IMR-90 (cell line): ENCODE data around the gene UBR1. TPM values are rescaled to one million over a fixed set of nuclear protein-coding genes. Genes with fewer than 3 reads are reported as not detected.

Source experiments
- ATAC-seq: fragments of 200-7000 bp; cut with Tn5 transposase; 2 replicates; pipeline ENCODE4 v1.9.1; 2020; ENCODE audit warnings: low read depth, mild to moderate bottlenecking, moderate library complexity
- BruUV-seq: library from RNA; stranded (reverse); fragments of 400-500 nt; replicated peaks from 2 replicates; lab custom pipeline; 2021; lab: Mats Ljungman, UMichigan
- CTCF ChIA-PET: fragments of 300-600 bp; formaldehyde crosslinking; extraction: SDS; loops from one replicate; lab custom pipeline; 2021; ENCODE audit warnings: antibody characterized with exemption; lab: Yijun Ruan, JAX
- POLR2A ChIA-PET: fragments of 300-600 bp; sonication (Branson Sonifier 250); formaldehyde crosslinking; loops from one replicate; lab custom pipeline; 2022; ENCODE audit warnings: antibody characterized with exemption; ENCODE audit not compliant: unreplicated experiment; lab: Charles Lee
- DNase-seq: peaks from one replicate; pipeline ENCODE4 v3.0.0; 2013
- H2AFZ ChIP-seq: replicated peaks from 2 replicates; pipeline ENCODE3; 2013; ENCODE audit warnings: low read length, mild to moderate bottlenecking; ENCODE audit not compliant: poor library complexity
- H2AK5ac ChIP-seq: 2 replicates; pipeline ENCODE4 v1.6.1; 2013; ENCODE audit warnings: low read depth, low read length, inconsistent platforms
- H2AK9ac ChIP-seq: replicated peaks from 2 replicates; pipeline ENCODE3; 2013; ENCODE audit warnings: mild to moderate bottlenecking, low read depth, low read length, moderate library complexity; ENCODE audit not compliant: poor library complexity
- H2BK120ac ChIP-seq: 2 replicates; pipeline ENCODE4 v1.6.1; 2013; ENCODE audit warnings: low read depth, low read length, inconsistent platforms
- H2BK15ac ChIP-seq: 3 replicates; pipeline ENCODE4 v1.6.1; 2013; ENCODE audit warnings: low read depth, low read length, inconsistent platforms
- H2BK20ac ChIP-seq: 2 replicates; pipeline ENCODE4 v1.6.1; 2013; ENCODE audit warnings: low read depth, mild to moderate bottlenecking, inconsistent platforms, low read length, moderate library complexity
- H2BK5ac ChIP-seq: 2 replicates; pipeline ENCODE4 v1.6.1; 2013; ENCODE audit warnings: mild to moderate bottlenecking, low read depth, low read length, inconsistent platforms; ENCODE audit not compliant: poor library complexity, severe bottlenecking
- H3K14ac ChIP-seq: replicated peaks from 2 replicates; pipeline ENCODE4 v1.6.1; 2013; ENCODE audit warnings: low read depth, low read length, inconsistent platforms
- H3K18ac ChIP-seq: 2 replicates; pipeline ENCODE4 v1.6.1; 2013; ENCODE audit warnings: low read depth, low read length, control low read depth
- H3K23ac ChIP-seq: 2 replicates; pipeline ENCODE4 v1.6.1; 2013; ENCODE audit warnings: low read depth, low read length, inconsistent platforms
- H3K27ac ChIP-seq: 2 replicates; pipeline ENCODE4 v1.5.1; 2013; ENCODE audit warnings: mild to moderate bottlenecking, control low read depth, low read length; ENCODE audit not compliant: insufficient read depth
- H3K27me3 ChIP-seq: 2 replicates; pipeline ENCODE4 v1.6.1; 2013; ENCODE audit warnings: low read length; ENCODE audit not compliant: control insufficient read depth, insufficient read depth
- H3K36me3 ChIP-seq: 2 replicates; pipeline ENCODE4 v1.6.1; 2013; ENCODE audit warnings: low read length, mixed read lengths; ENCODE audit not compliant: control insufficient read depth, insufficient read depth
- H3K4ac ChIP-seq: 2 replicates; pipeline ENCODE4 v1.6.1; 2013; ENCODE audit warnings: low read depth, low read length, inconsistent platforms
- H3K4me1 ChIP-seq: 2 replicates; pipeline ENCODE4 v1.6.1; 2013; ENCODE audit warnings: low read length, mixed read lengths; ENCODE audit not compliant: control insufficient read depth, insufficient read depth
- H3K4me2 ChIP-seq: 2 replicates; pipeline ENCODE4 v1.6.1; 2013; ENCODE audit warnings: low read depth, mild to moderate bottlenecking, control low read depth, low read length, moderate library complexity
- H3K4me3 ChIP-seq: 2 replicates; pipeline ENCODE4 v1.5.1; 2013; ENCODE audit warnings: low read depth, mild to moderate bottlenecking, control low read depth, low read length, moderate library complexity; ENCODE audit not compliant: insufficient read depth
- H3K56ac ChIP-seq: 2 replicates; pipeline ENCODE4 v1.6.1; 2013; ENCODE audit warnings: low read length, inconsistent platforms; ENCODE audit not compliant: insufficient read depth; ENCODE audit errors: extremely low read depth
- H3K79me1 ChIP-seq, 2 experiments: 2 replicates each; pipeline ENCODE4 v1.6.1; 2013; ENCODE audit warnings: low read length in 2 of 2, inconsistent platforms in 1 of 2, low read depth in 1 of 2
- H3K9ac ChIP-seq: 2 replicates; pipeline ENCODE4 v1.6.1; 2013; ENCODE audit warnings: low read depth, low read length, control low read depth
- H3K9me1 ChIP-seq: 2 replicates; pipeline ENCODE4 v1.6.1; 2013; ENCODE audit warnings: low read length, inconsistent platforms; ENCODE audit not compliant: insufficient read depth
- H3K9me3 ChIP-seq: 2 replicates; pipeline ENCODE4 v1.6.1; 2013; ENCODE audit warnings: low read length; ENCODE audit not compliant: control insufficient read depth, insufficient read depth
- H4K20me1 ChIP-seq: 2 replicates; pipeline ENCODE4 v1.6.1; 2013; ENCODE audit warnings: low read length, inconsistent platforms; ENCODE audit not compliant: insufficient read depth
- H4K5ac ChIP-seq: 2 replicates; pipeline ENCODE4 v1.6.1; 2013; ENCODE audit warnings: mild to moderate bottlenecking, low read depth, low read length, control low read depth
- H4K8ac ChIP-seq, 2 experiments: 2 replicates each; pipeline ENCODE4 v1.6.1; 2013; ENCODE audit warnings: low read depth in 2 of 2, low read length in 2 of 2, control low read depth in 1 of 2, inconsistent platforms in 1 of 2
- H4K91ac ChIP-seq: 2 replicates; pipeline ENCODE4 v1.6.1; 2013; ENCODE audit warnings: low read depth, low read length, inconsistent platforms; ENCODE audit not compliant: insufficient read depth
- NFE2L2 ChIP-seq: fragments of 150-350 bp; IDR thresholded peaks from 2 replicates; pipeline ENCODE4 v1.6.1; 2016; ENCODE audit warnings: low read depth, mild to moderate bottlenecking, low read length
- RCOR1 ChIP-seq: IDR thresholded peaks from 2 replicates; pipeline ENCODE4 v1.6.1; 2012; ENCODE audit warnings: mild to moderate bottlenecking, low read length, improper control_type of control experiment; ENCODE audit not compliant: insufficient replicate concordance
- WGBS, 2 experiments: methylation state at CpG; one replicate each; pipeline versions ENCODE4 v1.1.5 to v1.1.7; 2013; ENCODE audit warnings: missing lambda C conversion rate in 2 of 2; ENCODE audit not compliant: insufficient read length in 1 of 2; ENCODE audit errors: extremely low coverage in 2 of 2; 5-methylcytosine and 5-hydroxymethylcytosine counted together
- dilution Hi-C: fragments of 300-500 bp; cut with HindIII; formaldehyde crosslinking; loops from one replicate; pipeline ENCODE4 v1.14.3; 2018; ENCODE audit warnings: low sequenced_read_pairs; ENCODE audit not compliant: unreplicated experiment
- in situ Hi-C: fragments of 300-500 bp; cut with MboI; formaldehyde crosslinking; loops from 3 replicates; pipeline ENCODE4 v1.14.3; 2019; ENCODE audit warnings: low sequenced_read_pairs, inconsistent platforms, mixed read lengths
- intact Hi-C: fragments of 100-400 bp; cut with micrococcal nuclease; formaldehyde crosslinking; loops from 2 replicates; pipeline ENCODE4 v1.10.0; 2022
- polyA plus RNA-seq, 3 experiments: library from polyadenylated mRNA; depleted of rRNA; stranded (reverse); fragments of >200 nt; gene quantifications; 2 replicates each; pipeline ENCODE4 v1.2.3, GENCODE V29; 2012; ENCODE audit warnings: low replicate concordance in 1 of 3
- total RNA-seq: library from RNA; depleted of rRNA; stranded (reverse); fragments of >200 nt; gene quantifications from 2 replicates; pipeline ENCODE4 v1.2.3, GENCODE V29; 2012

Gene UBR1
- total and polyA plus RNA-seq, 2 of the 4 experiments (the other 2 are of a cell fraction) = 6.5 to 30.1 TPM

DNA sequence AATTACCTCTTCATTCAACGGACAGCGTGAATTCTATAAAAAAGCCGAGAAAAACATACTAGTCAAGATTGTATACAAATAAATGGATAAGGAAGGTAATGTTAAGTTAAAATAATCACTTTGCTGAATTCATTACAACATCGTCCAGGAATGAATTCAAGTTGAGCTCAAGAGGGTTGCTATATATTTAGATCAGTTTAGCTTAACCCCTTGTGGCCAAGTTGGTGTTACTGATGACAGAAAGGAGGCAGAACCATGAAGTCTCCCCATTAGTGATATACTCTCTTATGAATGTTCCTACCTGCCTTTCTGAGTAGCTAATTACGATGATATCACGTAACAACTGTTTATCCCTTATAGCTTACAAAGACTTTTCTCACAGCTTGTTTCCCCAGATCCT lies 34.9 kb downstream of the UBR1 start:
- Histone ChIP-seq H4K5ac (no peak overlapping the region), H3K23ac (no peak overlapping the region), H4K91ac (no peak overlapping the region), H3K9me1 (peaks cover 3% of the 10 kb centered on the region; the same call in 1 of the 2 replicates), H3K27ac (no peak overlapping the region), H2AFZ (no peak overlapping the region), H3K4me1 (no peaks in the 10 kb centered on the region), H4K20me1 (no peaks in the 10 kb centered on the region), H2BK20ac (no peak overlapping the region), H2BK5ac (no peak overlapping the region), H3K27me3 (no peaks in the 10 kb centered on the region), H2AK9ac (no peak overlapping the region), H3K56ac (no peak overlapping the region), H4K8ac (no peak overlapping the region), H3K14ac (no peak overlapping the region), H3K18ac (no peak overlapping the region), H2BK15ac (no peak overlapping the region), H3K9me3 (no peaks in the 10 kb centered on the region), H3K4me3 (no peak overlapping the region), H3K79me1 (peaks cover 8 to 12% of the 10 kb centered on the region in 2 experiments; a peak in 3 of 4 replicates), H3K36me3 (peaks cover 26% of the 10 kb centered on the region), H2AK5ac (no peak overlapping the region), H3K4me2 (no peak overlapping the region), H3K9ac (no peak overlapping the region), H3K4ac (no peak overlapping the region), H2BK120ac (no peak overlapping the region)
- DNase-seq = no peak
- TF ChIP-seq NFE2L2 = no peak
- TF ChIP-seq RCOR1 = no peak
- intact Hi-C loops (loop anchor here (5.0 kb wide), 1 partner anchor 44 kb away; no protein-coding TSS in a partner anchor), dilution Hi-C loops (no loop called here), in situ Hi-C loops (no loop called here)
- no TSS peak for BruUV-seq
- no CpG with 5 or more reads among the region's 6 CpGs for WGBS, 2 experiments
- POLR2A ChIA-PET = interaction anchor here (0.7 kb wide), 1 partner anchor 23 kb away, joined by 3 read pairs; no protein-coding TSS in a partner anchor
- CTCF ChIA-PET = interaction anchor here (0.5 kb wide), 1 partner anchor 348 kb away, joined by 4 read pairs; no protein-coding TSS in a partner anchor
- ATAC-seq = no peak
